K562 (cell line): ENCODE data around the gene GPR107. TPM values are rescaled to one million over a fixed set of nuclear protein-coding genes. Genes with fewer than 3 reads are reported as not detected.

Experiments
- ATAC-seq: fragments of 200-7000 bp; cut with Tn5 transposase; 3 replicates; pipeline ENCODE4 v1.9.1; 2020; ENCODE audit warnings: moderate library complexity
- BruUV-seq: library from RNA; stranded (reverse); fragments of 400-500 nt; replicated peaks from 2 replicates; lab custom pipeline; 2021; lab: Mats Ljungman, UMichigan
- CTCF ChIA-PET: fragments of 300-600 bp; formaldehyde crosslinking; extraction: SDS; loops from one replicate; lab custom pipeline; 2021; ENCODE audit warnings: low intra/inter-chr PET ratio; lab: Yijun Ruan, JAX
- POLR2A ChIA-PET: fragments of 300-600, 350-650 bp; sonication (Branson Sonifier 250); formaldehyde crosslinking; extraction: SDS; loops from one replicate; lab custom pipeline; 2021; ENCODE audit warnings: antibody characterized with exemption, inconsistent platforms; lab: Yijun Ruan, JAX
- DNase-seq, 4 experiments: peaks; one replicate each; pipeline versions ENCODE4 v3.0.0 to v3.0.0-alpha.2; 2011 to 2018; ENCODE audit warnings: low spot score in 3 of 4, mixed read lengths in 3 of 4; ENCODE audit errors: extremely low read depth in 1 of 4
- FAIRE-seq: peaks from 2 replicates; lab custom pipeline; 2011; peaks lifted over from hg19 to GRCh38; lab: Jason Lieb, UNC
- H2AFZ ChIP-seq: 2 replicates; pipeline ENCODE4 v1.6.0; 2011; ENCODE audit warnings: low read depth, low read length, control low read depth, inconsistent platforms
- H3K27ac ChIP-seq: fragments of 200-600 bp; 3 replicates; pipeline ENCODE4 v1.8.0; 2011; ENCODE audit warnings: low read depth, mild to moderate bottlenecking, control low read depth, inconsistent platforms, low read length, moderate library complexity, mixed read lengths; ENCODE audit errors: extremely low read depth
- H3K27me3 ChIP-seq, 2 experiments: fragments of 300-600 bp in 1 of 2; 2 replicates in 1 of 2; 3 replicates in 1 of 2; pipeline versions ENCODE4 v1.6.0 to v1.8.0; 2011; ENCODE audit warnings: inconsistent platforms in 2 of 2, low read length in 2 of 2, mild to moderate bottlenecking in 1 of 2, mixed read lengths in 1 of 2, moderate library complexity in 1 of 2; ENCODE audit not compliant: control insufficient read depth in 2 of 2, insufficient read depth in 2 of 2
- H3K36me3 ChIP-seq: fragments of 300-600 bp; 3 replicates; pipeline ENCODE4 v1.8.0; 2011; ENCODE audit warnings: mild to moderate bottlenecking, low read length, inconsistent platforms; ENCODE audit not compliant: control insufficient read depth, insufficient read depth
- H3K4me1 ChIP-seq, 2 experiments: fragments of 200-600 bp in 1 of 2; replicated peaks in 1 of 2; 2 replicates in 1 of 2; 3 replicates in 1 of 2; pipeline versions ENCODE4 v1.5.1 to v1.8.0; 2011; ENCODE audit warnings: inconsistent platforms in 2 of 2, low read length in 2 of 2, mild to moderate bottlenecking in 1 of 2, mixed read lengths in 1 of 2, moderate library complexity in 1 of 2; ENCODE audit not compliant: control insufficient read depth in 2 of 2, insufficient read depth in 2 of 2
- H3K4me2 ChIP-seq: 2 replicates; pipeline ENCODE4 v1.6.1; 2011; ENCODE audit warnings: low read length, control low read depth, inconsistent platforms, mixed read lengths; ENCODE audit not compliant: insufficient read depth
- H3K4me3 ChIP-seq: fragments of 200-600 bp; sonication (generic), shearing (Covaris generic); 2 replicates; pipeline ENCODE4 v1.5.1; 2016; ENCODE audit warnings: control low read depth, inconsistent platforms
- H3K79me2 ChIP-seq: fragments of 200-600 bp; 3 replicates; pipeline ENCODE4 v1.8.0; 2011; ENCODE audit warnings: low read length, inconsistent platforms; ENCODE audit not compliant: control insufficient read depth, insufficient read depth
- H3K9ac ChIP-seq, 2 experiments: 2 replicates each; pipeline versions ENCODE4 v1.6.0 to v1.6.1; 2011; ENCODE audit warnings: low read depth in 2 of 2, low read length in 2 of 2, control low read depth in 1 of 2, inconsistent platforms in 1 of 2, mild to moderate bottlenecking in 1 of 2, mixed read lengths in 1 of 2; ENCODE audit not compliant: insufficient read depth in 1 of 2
- H3K9me1 ChIP-seq: one replicate; pipeline ENCODE4 v1.6.0; 2011; ENCODE audit warnings: inconsistent platforms, mild to moderate bottlenecking, low read length, moderate library complexity; ENCODE audit not compliant: control insufficient read depth, insufficient read depth
- H3K9me3 ChIP-seq: replicated peaks from 2 replicates; pipeline ENCODE4 v1.5.1; 2011; ENCODE audit warnings: low read depth, low read length, inconsistent platforms; ENCODE audit not compliant: control insufficient read depth, insufficient read depth
- H4K20me1 ChIP-seq: replicated peaks from 2 replicates; pipeline ENCODE4 v1.6.1; 2011; ENCODE audit warnings: low read length, inconsistent platforms, mixed read lengths; ENCODE audit not compliant: control insufficient read depth, insufficient read depth
- EP400 ChIP-seq: fragments of 450-650 bp; IDR thresholded peaks from 2 replicates; pipeline ENCODE4 v1.6.1; 2017; ENCODE audit warnings: antibody characterized with exemption, mild to moderate bottlenecking, moderate library complexity
- ERF ChIP-seq: fragments of 450-650 bp; formaldehyde crosslinking; IDR thresholded peaks from 2 replicates; pipeline ENCODE4 v1.4.0; 2020; ENCODE audit warnings: mild to moderate bottlenecking, mixed read lengths
- HDAC1 ChIP-seq, 2 experiments: fragments of 450-650 bp; IDR thresholded peaks; 2 replicates each; pipeline ENCODE4 v1.6.1; 2016 to 2017; ENCODE audit warnings: inconsistent platforms in 1 of 2, mild to moderate bottlenecking in 1 of 2, moderate library complexity in 1 of 2
- HMBOX1 ChIP-seq: sonication (generic); IDR thresholded peaks from 2 replicates; pipeline ENCODE4 v1.6.1; 2016
- HNRNPK ChIP-seq: fragments of 200-400 bp; formaldehyde crosslinking; IDR thresholded peaks from one replicate; pipeline ENCODE4 v1.6.1; 2018; ENCODE audit warnings: mild to moderate bottlenecking, low read depth, low read length; ENCODE audit not compliant: poor library complexity, severe bottlenecking
- MCM3 ChIP-seq: fragments of 450-650 bp; IDR thresholded peaks from 2 replicates; pipeline ENCODE4 v1.6.1; 2016
- MIER1 ChIP-seq: fragments of 450-650 bp; IDR thresholded peaks from 2 replicates; pipeline ENCODE4 v1.6.1; 2016; ENCODE audit warnings: antibody characterized with exemption, mild to moderate bottlenecking, low read depth
- NEUROD1 ChIP-seq: fragments of 150-350 bp; IDR thresholded peaks from 2 replicates; pipeline ENCODE4 v1.6.1; 2014; ENCODE audit warnings: borderline replicate concordance, low read length, low read depth; ENCODE audit not compliant: partially characterized antibody
- PPARD ChIP-seq: fragments of 250-450 bp; sonication (Bioruptor Pico); IDR thresholded peaks from 2 replicates; pipeline ENCODE4 v1.8.0; 2022; ENCODE audit warnings: inconsistent platforms, mild to moderate bottlenecking, moderate library complexity
- PRPF4 ChIP-seq: fragments of 200-400 bp; formaldehyde crosslinking; IDR thresholded peaks from one replicate; pipeline ENCODE4 v1.6.1; 2017; ENCODE audit warnings: low read length, low read depth, mild to moderate bottlenecking; ENCODE audit not compliant: insufficient read depth, poor library complexity, severe bottlenecking
- SREBF1 ChIP-seq: fragments of 150-350 bp; IDR thresholded peaks from 2 replicates; pipeline ENCODE4 v1.6.1; 2014; ENCODE audit warnings: antibody characterized with exemption, low read depth, low read length, borderline replicate concordance
- TCF3 ChIP-seq: sonication (generic); formaldehyde crosslinking; IDR thresholded peaks from 2 replicates; pipeline ENCODE4 v1.4.0; 2020; ENCODE audit warnings: mild to moderate bottlenecking, missing genetic modification reagents
- TCF7L2 ChIP-seq: fragments of 150-350 bp; IDR thresholded peaks from 2 replicates; pipeline ENCODE4 v1.6.1; 2016; ENCODE audit warnings: low read depth, mild to moderate bottlenecking, low read length, moderate library complexity
- ZNF232 ChIP-seq: sonication (generic); formaldehyde crosslinking; IDR thresholded peaks from 2 replicates; pipeline ENCODE4 v1.8.0; 2022; ENCODE audit warnings: mild to moderate bottlenecking, missing genetic modification reagents
- ZNF561 ChIP-seq: fragments of 450-650 bp; formaldehyde crosslinking; conservative IDR thresholded peaks from 2 replicates; pipeline ENCODE4 v1.4.0; 2020; ENCODE audit warnings: mild to moderate bottlenecking, moderate library complexity
- WGBS: fragments of 100-300 bp; shearing (Covaris generic); methylation state at CpG from one replicate; pipeline ENCODE4 v1.1.6; 2016; ENCODE audit warnings: low coverage, mixed read lengths; ENCODE audit not compliant: insufficient coverage; ENCODE audit errors: missing lambda C conversion rate; 5-methylcytosine and 5-hydroxymethylcytosine counted together
- in situ Hi-C: fragments of 300-500 bp; cut with MboI; formaldehyde crosslinking; loops from 4 replicates; pipeline ENCODE4 v1.15.0; 2018; ENCODE audit warnings: inconsistent platforms, mixed read lengths
- intact Hi-C: fragments of 100-400 bp; cut with micrococcal nuclease; formaldehyde crosslinking; loops from 2 replicates; pipeline ENCODE4 v1.14.2; 2022
- polyA plus RNA-seq, 8 experiments: library from polyadenylated mRNA; depleted of rRNA in 4 of 8; stranded (reverse) in 5 of 8; unstranded in 3 of 8; fragments of >200 nt; fragmentation: Nextera tagmentation in 2 of 8; fragmentation: Illumina TruSeq in 1 of 8; extraction: Ambion mirVana in 2 of 8; extraction: Trizol in 1 of 8; gene quantifications; 2 replicates each; pipeline versions ENCODE4 v1.2.1 to v1.2.3, GENCODE V29; 2011 to 2014; ENCODE audit warnings: inconsistent platforms in 1 of 8, missing spikeins in 1 of 8
- total RNA-seq, 7 experiments: library from RNA; depleted of rRNA in 6 of 7; stranded (reverse); fragments of >200 nt in 6 of 7; fragmentation: Illumina TruSeq in 2 of 7; extraction: Trizol in 2 of 7; gene quantifications; 2 replicates each; pipeline versions ENCODE4 v1.2.1 to v1.2.3, GENCODE V29; 2011 to 2021; ENCODE audit warnings: low replicate concordance in 1 of 7
- TF ChIP-seq, protein P1 (sequence below): fragments of 450-650 bp; formaldehyde crosslinking; IDR thresholded peaks from 2 replicates; pipeline ENCODE4 v1.4.0; 2020; ENCODE audit warnings: mild to moderate bottlenecking, mixed read lengths

Gene GPR107
- total and polyA plus RNA-seq, 9 of the 15 experiments (the other 6 are each of a cell fraction or from before 2014, with no cell fraction given): 3.2 to 34.6 (median 14.4) TPM

GRCh38 chr9:130144703-130145102, 91.0 kb downstream of the GPR107 start:
- Histone ChIP-seq H3K4me1 (peaks cover 3 to 27% of the 10 kb centered on the region in 2 experiments; a peak in 4 of 5 replicates), H3K9me1 (no peaks in the 10 kb centered on the region), H3K9me3 (no peaks in the 10 kb centered on the region), H3K9ac (peak overlapping the region in 1 of 2 experiments; percentile 62; a peak in 1 of 4 replicates), H3K4me3 (no peak overlapping the region), H3K4me2 (no peak overlapping the region), H3K27ac (no peak overlapping the region), H2AFZ (no peak overlapping the region), H3K27me3 (no peaks in the 10 kb centered on the region; a peak in 1 of 5 replicates), H3K36me3 (no peaks in the 10 kb centered on the region), H4K20me1 (no peaks in the 10 kb centered on the region), H3K79me2 (no peaks in the 10 kb centered on the region)
- ChIA-PET POLR2A (interaction anchor here (0.6 kb wide), 1 partner anchor 171 kb away, joined by 3 read pairs; no protein-coding TSS in a partner anchor), CTCF (no interaction called here)
- in situ Hi-C loops (loop anchor here (25.0 kb wide), 1 partner anchor 543 kb away; the partner anchor contains the start of gene EXOSC2), intact Hi-C loops (no loop called here)
- ATAC-seq: no peak
- BruUV-seq: no TSS peak
- DNase-seq: no peak
- TF ChIP-seq ZNF232 (CRISPR knock-in tag) (no peak), MCM3 (no peak), ZNF561 (CRISPR knock-in tag) (no peak), ERF (CRISPR knock-in tag) (no peak), PPARD (no peak), EP400 (no peak), TCF3 (CRISPR knock-in tag) (no peak), NEUROD1 (no peak), TCF7L2 (no peak), HMBOX1 (no peak), SREBF1 (no peak), MIER1 (no peak), HNRNPK (no peak), PRPF4 (no peak), HDAC1 (IDR thresholded peaks at IDR 0.05) (no peak)
- TF ChIP-seq, protein P1, sequence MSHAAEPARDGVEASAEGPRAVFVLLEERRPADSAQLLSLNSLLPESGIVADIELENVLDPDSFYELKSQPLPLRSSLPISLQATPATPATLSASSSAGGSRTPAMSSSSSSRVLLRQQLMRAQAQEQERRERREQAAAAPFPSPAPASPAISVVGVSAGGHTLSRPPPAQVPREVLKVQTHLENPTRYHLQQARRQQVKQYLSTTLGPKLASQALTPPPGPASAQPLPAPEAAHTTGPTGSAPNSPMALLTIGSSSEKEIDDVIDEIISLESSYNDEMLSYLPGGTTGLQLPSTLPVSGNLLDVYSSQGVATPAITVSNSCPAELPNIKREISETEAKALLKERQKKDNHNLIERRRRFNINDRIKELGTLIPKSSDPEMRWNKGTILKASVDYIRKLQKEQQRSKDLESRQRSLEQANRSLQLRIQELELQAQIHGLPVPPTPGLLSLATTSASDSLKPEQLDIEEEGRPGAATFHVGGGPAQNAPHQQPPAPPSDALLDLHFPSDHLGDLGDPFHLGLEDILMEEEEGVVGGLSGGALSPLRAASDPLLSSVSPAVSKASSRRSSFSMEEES (CRISPR knock-in tag): no peak
- WGBS: 44% methylated on average over 5 of the region's 5 CpGs
- FAIRE-seq: no peak
